NCI-H2227 treated with DMSO at 0.1 percent for 48 hours (cell line): ENCODE data around the gene BRCC3.
"Not testable (repeated sequence)": the region's sequence is repeated elsewhere in the genome, so short reads cannot be mapped to it uniquely, and the experiment has no call there.

ENCODE experiments used
- DNase-seq: peaks from one replicate; lab custom pipeline; 2025; lab: John Stamatoyannopoulos, UW

The BRCC3 gene

GRCh38 chrX:155144926-155145325 is 73.6 kb downstream of the BRCC3 start:
- no peak for DNase-seq

GRCh38 chrX:155147612-155148011 is 76.3 kb downstream of the BRCC3 start:
- not testable (repeated sequence) for DNase-seq

GRCh38 chrX:155148166-155148565 is 76.9 kb downstream of the BRCC3 start:
- not testable (repeated sequence) for DNase-seq

GRCh38 chrX:155148724-155149537 is 77.6 kb downstream of the BRCC3 start:
- DNase-seq = no peak

GRCh38 chrX:155169881-155170280 is 98.6 kb downstream of the BRCC3 start:
- no peak for DNase-seq
